ENCODE results near the gene POLG2. TPM values are rescaled to one million over a fixed set of nuclear protein-coding genes. Genes with fewer than 3 reads are reported as not detected.
"Not testable (repeated sequence)": the region's sequence is repeated elsewhere in the genome, so short reads cannot be mapped to it uniquely, and the experiment has no call there.

The POLG2 gene
- total RNA-seq, 1 experiment from 2014 or later = 51.5 TPM

DNA sequence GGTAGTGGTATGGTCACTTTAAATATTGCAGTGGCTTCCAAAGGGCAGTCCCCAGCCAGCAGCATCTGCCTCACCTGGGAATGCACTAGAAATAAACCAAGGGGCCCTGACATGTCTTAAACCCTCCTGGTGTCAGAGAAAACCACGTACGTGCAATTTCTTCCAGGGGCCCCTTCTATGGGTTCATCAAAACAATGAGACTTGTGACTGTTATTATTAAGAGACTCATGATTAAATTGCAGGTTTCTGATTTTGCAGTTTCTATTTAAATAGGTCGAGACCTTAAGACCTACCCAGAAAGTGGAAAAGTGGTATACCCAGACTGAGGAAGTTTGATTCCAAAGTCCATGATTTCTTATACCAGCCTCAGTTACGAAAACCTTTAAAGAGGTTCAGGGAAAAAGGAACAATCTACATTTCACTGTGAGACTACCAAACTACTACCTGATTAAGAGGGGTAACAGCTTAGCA, 746 bp upstream of the POLG2 start:
- H3K4me2 ChIP-seq (ENCODE audit: low read length) = peak overlapping the region; percentile 80
- H3K9me3 ChIP-seq (ENCODE audit: control insufficient read depth in 1 of 2, insufficient read depth in 1 of 2, low read depth in 1 of 2, low read length in 2 of 2) = no peaks in the 10 kb centered on the region
- intact Hi-C loops (cut with micrococcal nuclease) = loop anchor here (1.0 to 10.0 kb wide), 3 partner anchors 9 to 353 kb away; partner anchors contain the start of genes CEP95, DDX5 and SMURF2
- H3K4me3 ChIP-seq (replicated peaks in 1 of 2; ENCODE audit: low read depth in 1 of 2, low read length in 2 of 2) = peak overlapping the region; percentile 73 to 78
- ATAC-seq (peak; percentile 1; the same call in 1 of the 2 replicates), DNase-seq (ENCODE audit: low read depth, low spot score) (no peak)
- peaks cover 41% of the 10 kb centered on the region; the same call in 1 of the 2 replicates for H4K20me1 ChIP-seq (ENCODE audit: insufficient read depth)
- peak overlapping the region; percentile 79 for H3K27ac ChIP-seq (ENCODE audit: low read depth, low read length)
- no TSS peak for BruUV-seq (replicated peaks)
- H3K4me1 ChIP-seq (ENCODE audit: control insufficient read depth in 1 of 2, insufficient read depth in 2 of 2, low read length in 2 of 2) = peaks cover 10 to 52% of the 10 kb centered on the region in 2 experiments; a peak in 3 of 4 replicates
- no peaks in the 10 kb centered on the region for H3K9me2 ChIP-seq (ENCODE audit: insufficient read depth)
- ChIA-PET CTCF (interaction anchor here (1.3 to 4.5 kb wide), 3 partner anchors 8 to 77 kb away, joined by 3 to 68 read pairs (median 14); partner anchors contain the start of genes CEP95 and DDX5), RAD21 (ENCODE audit: low non-redundant PET in 1 of 2, low total read pairs in 2 of 2, uncharacterized antibody in 2 of 2, unreplicated experiment in 2 of 2) (interaction anchor here in 1 of 2 experiments (1.3 to 1.7 kb wide), 2 partner anchors 9 to 78 kb away, joined by 5 read pairs; partner anchors contain the start of genes CEP95 and DDX5), POLR2A (interaction anchor here (0.7 to 8.5 kb wide), 7 partner anchors 8 to 151 kb away, joined by 3 to 119 read pairs (median 4); partner anchors contain the start of genes CEP95 and DDX5)
- 0 out of 2 replicates have a peak, but pooled peaks have one; percentile 32 for TF ChIP-seq SIN3A (IDR thresholded peaks at IDR 0.05; ENCODE audit: low read depth)
- no peak for TF ChIP-seq YY1 (IDR thresholded peaks at IDR 0.05; ENCODE audit: extremely low read depth, insufficient replicate concordance, low read depth, low read length)
- peak; percentile 4; the same call in 1 of the 2 replicates for TF ChIP-seq SP1 (IDR thresholded peaks at IDR 0.05; ENCODE audit: low read depth)
- TF ChIP-seq RAD21 (IDR thresholded peaks at IDR 0.05; ENCODE audit: low read depth) = no peak
- TF ChIP-seq EGR1 (IDR thresholded peaks at IDR 0.05; ENCODE audit: low read depth) = no peak
- peak overlapping the region; percentile 77 for H3K9ac ChIP-seq (ENCODE audit: low read length)
- peaks cover 37 to 39% of the 10 kb centered on the region in 2 experiments for H3K36me3 ChIP-seq (ENCODE audit: control insufficient read depth in 1 of 2, insufficient read depth in 2 of 2, low read length in 2 of 2)
- H2AFZ ChIP-seq (ENCODE audit: low read depth, low read length, poor library complexity, severe bottlenecking) = no peak overlapping the region
- H3K27me3 ChIP-seq (ENCODE audit: insufficient read depth, low read length) = no peaks in the 10 kb centered on the region
- peaks cover 76% of the 10 kb centered on the region for H3K79me2 ChIP-seq (ENCODE audit: insufficient read depth, low read length)

DNA sequence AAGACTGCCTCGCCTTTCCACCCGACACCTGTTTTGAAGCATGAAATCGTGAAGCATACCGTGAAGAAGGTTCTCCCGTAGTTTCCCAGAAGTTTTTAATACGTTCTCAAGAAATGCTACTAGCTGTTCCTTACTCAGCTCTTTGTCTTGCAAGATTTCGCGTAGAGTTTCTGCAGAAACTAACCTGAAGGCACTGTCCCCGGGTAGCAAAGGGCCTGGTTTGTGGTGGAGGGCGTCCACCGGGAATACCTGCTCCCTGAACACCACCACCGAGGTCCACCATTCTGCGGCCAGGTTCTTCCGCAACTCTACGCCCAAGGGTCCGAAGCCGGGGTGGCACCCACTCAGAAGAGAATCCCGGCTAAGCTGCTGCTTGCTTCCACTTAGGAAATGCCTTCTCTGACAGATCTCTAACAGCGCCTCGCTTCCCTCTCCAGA, 487 bp downstream of the POLG2 start:
- Histone ChIP-seq H3K27me3 (ENCODE audit: insufficient read depth, low read length) (no peaks in the 10 kb centered on the region), H3K4me3 (replicated peaks in 1 of 2; ENCODE audit: low read depth in 1 of 2, low read length in 2 of 2) (peak overlapping the region; percentile 73 to 78), H3K9me2 (ENCODE audit: insufficient read depth) (no peaks in the 10 kb centered on the region), H3K36me3 (ENCODE audit: control insufficient read depth in 1 of 2, insufficient read depth in 2 of 2, low read length in 2 of 2) (peaks cover 29 to 35% of the 10 kb centered on the region in 2 experiments), H2AFZ (ENCODE audit: low read depth, low read length, poor library complexity, severe bottlenecking) (no peak overlapping the region), H3K27ac (ENCODE audit: low read depth, low read length) (peak overlapping the region; percentile 79), H3K4me2 (ENCODE audit: low read length) (peak overlapping the region; percentile 80), H3K79me2 (ENCODE audit: insufficient read depth, low read length) (peaks cover 72% of the 10 kb centered on the region), H3K9ac (ENCODE audit: low read length) (peak overlapping the region; percentile 77), H3K4me1 (ENCODE audit: control insufficient read depth in 1 of 2, insufficient read depth in 2 of 2, low read length in 2 of 2) (peaks cover 10 to 50% of the 10 kb centered on the region in 2 experiments; a peak in 3 of 4 replicates), H3K9me3 (ENCODE audit: control insufficient read depth in 1 of 2, insufficient read depth in 1 of 2, low read depth in 1 of 2, low read length in 2 of 2) (no peaks in the 10 kb centered on the region), H4K20me1 (ENCODE audit: insufficient read depth) (peaks cover 28% of the 10 kb centered on the region; the same call in 1 of the 2 replicates)
- ATAC-seq (no peak), DNase-seq (ENCODE audit: low read depth, low spot score) (no peak)
- no TSS peak for BruUV-seq (replicated peaks)
- ChIA-PET CTCF (interaction anchor here (1.3 to 4.5 kb wide), 3 partner anchors 10 to 76 kb away, joined by 3 to 68 read pairs (median 14); partner anchors contain the start of genes CEP95 and DDX5), RAD21 (ENCODE audit: low non-redundant PET in 1 of 2, low total read pairs in 2 of 2, uncharacterized antibody in 2 of 2, unreplicated experiment in 2 of 2) (interaction anchor here in 1 of 2 experiments (0.7 to 1.7 kb wide), 3 partner anchors 10 to 76 kb away, joined by 3 to 5 read pairs (median 5); partner anchors contain the start of genes CEP95 and DDX5), POLR2A (interaction anchor here (0.7 to 8.5 kb wide), 5 partner anchors 9 to 75 kb away, joined by 3 to 119 read pairs (median 4); partner anchors contain the start of genes CEP95 and DDX5)
- no peak for TF ChIP-seq FOSL1 (IDR thresholded peaks at IDR 0.05; ENCODE audit: low read depth)
- TF ChIP-seq POLR2A (IDR thresholded peaks at IDR 0.05; ENCODE audit: borderline replicate concordance, extremely low read depth, insufficient read depth, insufficient read length) = no peak
- TF ChIP-seq EZH2phosphoT487 (IDR thresholded peaks at IDR 0.05; ENCODE audit: borderline replicate concordance) = no peak
- no peak for TF ChIP-seq EZH2 (IDR thresholded peaks at IDR 0.05)
- TF ChIP-seq ELF1 (IDR thresholded peaks at IDR 0.05; ENCODE audit: borderline replicate concordance, low read depth) = no peak
- TF ChIP-seq EGR1 (IDR thresholded peaks at IDR 0.05; ENCODE audit: low read depth) = no peak
- TF ChIP-seq ZNF274 (IDR thresholded peaks at IDR 0.05; ENCODE audit: low read depth, low read length) = no peak
- no peak for TF ChIP-seq CEBPB (IDR thresholded peaks at IDR 0.05; ENCODE audit: low read depth)
- TF ChIP-seq, protein P1, sequence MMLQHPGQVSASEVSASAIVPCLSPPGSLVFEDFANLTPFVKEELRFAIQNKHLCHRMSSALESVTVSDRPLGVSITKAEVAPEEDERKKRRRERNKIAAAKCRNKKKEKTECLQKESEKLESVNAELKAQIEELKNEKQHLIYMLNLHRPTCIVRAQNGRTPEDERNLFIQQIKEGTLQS (IDR thresholded peaks at IDR 0.05) = no peak
- intact Hi-C loops (cut with micrococcal nuclease) = loop anchor here (5.0 to 10.0 kb wide), 2 partner anchors 166 to 352 kb away; partner anchors contain the start of gene SMURF2

DNA sequence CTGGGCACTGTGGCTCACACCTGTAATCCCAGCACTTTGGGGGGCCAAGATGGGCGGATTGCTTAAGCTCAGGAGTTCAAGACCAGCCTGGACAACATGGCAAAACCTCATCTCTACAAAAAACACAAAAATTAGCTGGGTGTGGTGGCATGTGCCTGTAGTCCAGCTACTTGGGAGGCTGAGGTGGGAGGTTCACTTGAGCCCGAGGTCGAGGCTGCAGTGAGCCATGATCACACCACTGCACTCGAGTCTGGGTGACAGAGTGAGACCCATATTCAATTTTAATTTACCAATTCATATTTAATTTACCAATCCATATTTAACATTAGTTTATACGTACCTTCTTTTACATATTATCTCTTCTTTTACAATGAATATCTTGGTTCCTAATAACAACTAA, 1.6 kb downstream of the POLG2 start:
- H3K9ac ChIP-seq (ENCODE audit: low read length); H3K27me3 ChIP-seq (ENCODE audit: insufficient read depth, low read length); H3K9me3 ChIP-seq (ENCODE audit: control insufficient read depth in 1 of 2, insufficient read depth in 1 of 2, low read depth in 1 of 2, low read length in 2 of 2); H3K9me2 ChIP-seq (ENCODE audit: insufficient read depth); H3K27ac ChIP-seq (ENCODE audit: low read depth, low read length); BruUV-seq (replicated peaks); RAD21 ChIA-PET (ENCODE audit: low non-redundant PET in 1 of 2, low total read pairs in 2 of 2, uncharacterized antibody in 2 of 2, unreplicated experiment in 2 of 2); DNase-seq (ENCODE audit: low read depth, low spot score); CTCF ChIA-PET; H2AFZ ChIP-seq (ENCODE audit: low read depth, low read length, poor library complexity, severe bottlenecking); ATAC-seq: not testable (repeated sequence)
- peaks cover 25% of the 10 kb centered on the region; the same call in 1 of the 2 replicates for H4K20me1 ChIP-seq (ENCODE audit: insufficient read depth)
- POLR2A ChIA-PET = interaction anchor here (8.5 kb wide), 1 partner anchor 10 kb away, joined by 119 read pairs; the partner anchor contains the start of genes CEP95 and DDX5
- H3K4me3 ChIP-seq (replicated peaks in 1 of 2; ENCODE audit: low read depth in 1 of 2, low read length in 2 of 2) = peak overlapping the region in 1 of 2 experiments; percentile 78; a peak in 1 of 4 replicates
- peak overlapping the region; percentile 80; the same call in 1 of the 2 replicates for H3K4me2 ChIP-seq (ENCODE audit: low read length)
- H3K4me1 ChIP-seq (ENCODE audit: control insufficient read depth in 1 of 2, insufficient read depth in 2 of 2, low read length in 2 of 2) = peaks cover 10 to 39% of the 10 kb centered on the region in 2 experiments; a peak in 3 of 4 replicates
- H3K36me3 ChIP-seq (ENCODE audit: control insufficient read depth in 1 of 2, insufficient read depth in 2 of 2, low read length in 2 of 2) = peaks cover 24 to 35% of the 10 kb centered on the region in 2 experiments
- peaks cover 69% of the 10 kb centered on the region for H3K79me2 ChIP-seq (ENCODE audit: insufficient read depth, low read length)
- intact Hi-C loops (cut with micrococcal nuclease) = loop anchor here (5.0 to 10.0 kb wide), 2 partner anchors 167 to 350 kb away; partner anchors contain the start of gene SMURF2
